Activated T-helper 1 cell treated with anti-CD3 and anti-CD28 coated beads, Interleukin-2, amount 50 U/mL, for 16 hours (primary cell): Measurements from ENCODE around the gene CCL20.
"Not testable (repeated sequence)": the region's sequence is repeated elsewhere in the genome, so short reads cannot be mapped to it uniquely, and the experiment has no call there.

ENCODE experiments used
- DNase-seq, 2 donors: peaks; one replicate each; pipeline ENCODE4 v3.0.0-alpha.2; 2020; ENCODE audit warnings: low read depth in 1 of 2, low spot score in 1 of 2

CCL20 gene

GRCh38 chr2:227834423-227834822 is 20.8 kb downstream of the CCL20 start:
- no peak for DNase-seq

GRCh38 chr2:227834916-227835650 is 21.4 kb downstream of the CCL20 start:
- no peak for DNase-seq

GRCh38 chr2:227839339-227840129 is 25.9 kb downstream of the CCL20 start:
- DNase-seq: not testable (repeated sequence)

GRCh38 chr2:227846831-227847230 is 33.2 kb downstream of the CCL20 start:
- DNase-seq: no peak

- no peak for DNase-seq
Measured at GRCh38 chr2:227848146-227848545, 34.5 kb downstream of the CCL20 start.

GRCh38 chr2:227848586-227848985 is 34.9 kb downstream of the CCL20 start:
- DNase-seq: no peak

GRCh38 chr2:227849906-227850305 is 36.3 kb downstream of the CCL20 start:
- DNase-seq: no peak

- no peak for DNase-seq
Measured at GRCh38 chr2:227853204-227853629, 39.6 kb downstream of the CCL20 start.

GRCh38 chr2:227853765-227854271 is 40.2 kb downstream of the CCL20 start:
- no peak for DNase-seq

- DNase-seq: no peak
Measured at GRCh38 chr2:227855440-227855839, 41.8 kb downstream of the CCL20 start.

GRCh38 chr2:227856697-227857096 is 43.1 kb downstream of the CCL20 start:
- DNase-seq: no peak

- no peak for DNase-seq
Measured at GRCh38 chr2:227860221-227860641, 46.6 kb downstream of the CCL20 start.

- no peak for DNase-seq
Measured at GRCh38 chr2:227861011-227861410, 47.4 kb downstream of the CCL20 start.

- no peak for DNase-seq
Measured at GRCh38 chr2:227862227-227862740, 48.6 kb downstream of the CCL20 start.

GRCh38 chr2:227862741-227863588 is 49.3 kb downstream of the CCL20 start:
- DNase-seq: no peak

- no peak for DNase-seq
Measured at GRCh38 chr2:227864161-227864756, 50.6 kb downstream of the CCL20 start.

- no peak for DNase-seq
Measured at GRCh38 chr2:227865291-227865690, 51.6 kb downstream of the CCL20 start.
